PC-9 (cell line): Measurements from ENCODE around the gene PTEN. TPM values are rescaled to one million over a fixed set of nuclear protein-coding genes. Genes with fewer than 3 reads are reported as not detected.

Experiments used
- BruUV-seq: library from RNA; stranded (reverse); fragments of 400-500 nt; replicated peaks from 2 replicates; lab custom pipeline; 2021; lab: Mats Ljungman, UMichigan
- CTCF ChIA-PET: fragments of 300-600 bp; sonication (Branson Sonifier 250); formaldehyde crosslinking; loops from one replicate; lab custom pipeline; 2022; ENCODE audit warnings: antibody characterized with exemption; lab: Charles Lee
- POLR2A ChIA-PET: fragments of 300-600 bp; sonication (Branson Sonifier 250); formaldehyde crosslinking; loops from one replicate; lab custom pipeline; 2022; ENCODE audit warnings: antibody characterized with exemption; ENCODE audit not compliant: unreplicated experiment; lab: Charles Lee
- DNase-seq, 2 experiments: peaks; one replicate each; pipeline versions ENCODE4 v3.0.0 to v3.0.0-alpha.2; 2015 to 2022; ENCODE audit warnings: mixed read lengths in 1 of 2
- H2AFZ ChIP-seq: fragments of 200-600 bp; sonication (generic); 2 replicates; pipeline ENCODE4 v1.8.1; 2017; ENCODE audit warnings: antibody characterized with exemption
- H3F3A ChIP-seq: fragments of 200-600 bp; sonication (generic); 2 replicates; pipeline ENCODE4 v1.8.1; 2017; ENCODE audit warnings: antibody characterized with exemption, mild to moderate bottlenecking, low read depth; ENCODE audit not compliant: insufficient read depth
- H3K27ac ChIP-seq: fragments of 200-600 bp; sonication (generic); 2 replicates; pipeline ENCODE4 v1.6.1; 2016; ENCODE audit warnings: mixed run types
- H3K27me3 ChIP-seq: fragments of 200-600 bp; sonication (generic); 2 replicates; pipeline ENCODE4 v1.6.1; 2016; ENCODE audit warnings: low read depth, mixed run types; ENCODE audit not compliant: insufficient read depth
- H3K36me3 ChIP-seq: fragments of 200-600 bp; sonication (generic); 2 replicates; pipeline ENCODE4 v1.6.1; 2016; ENCODE audit warnings: low read depth, mixed run types
- H3K4me1 ChIP-seq: fragments of 200-600 bp; sonication (generic); replicated peaks from 2 replicates; pipeline ENCODE4 v1.6.1; 2016; ENCODE audit warnings: mixed run types; ENCODE audit not compliant: insufficient read depth
- H3K4me2 ChIP-seq: fragments of 200-600 bp; sonication (generic); 2 replicates; pipeline ENCODE4 v1.6.1; 2017; ENCODE audit warnings: mixed run types
- H3K4me3 ChIP-seq: fragments of 200-600 bp; sonication (generic); 2 replicates; pipeline ENCODE4 v1.6.1; 2016; ENCODE audit warnings: mixed run types
- H3K79me2 ChIP-seq: fragments of 200-600 bp; sonication (generic); 2 replicates; pipeline ENCODE4 v1.6.1; 2017; ENCODE audit warnings: low read depth, mixed run types
- H3K9me2 ChIP-seq: fragments of 200-600 bp; sonication (generic); 2 replicates; pipeline ENCODE4 v1.8.1; 2017; ENCODE audit warnings: mild to moderate bottlenecking; ENCODE audit not compliant: insufficient read depth
- H3K9me3 ChIP-seq: fragments of 200-600 bp; sonication (generic); 2 replicates; pipeline ENCODE4 v1.8.1; 2016; ENCODE audit warnings: low read depth; ENCODE audit not compliant: insufficient read depth
- H4K20me1 ChIP-seq: fragments of 200-600 bp; sonication (generic); 2 replicates; pipeline ENCODE4 v1.8.1; 2017; ENCODE audit not compliant: insufficient read depth
- CTCF ChIP-seq: fragments of 200-600 bp; sonication (generic); conservative IDR thresholded peaks from 2 replicates; pipeline ENCODE4 v1.6.1; 2017; ENCODE audit warnings: mixed run types, antibody characterized with exemption, mild to moderate bottlenecking, moderate library complexity
- EZH2 ChIP-seq: fragments of 200-600 bp; sonication (generic); IDR thresholded peaks from 2 replicates; pipeline ENCODE4 v1.8.0; 2017; ENCODE audit warnings: antibody characterized with exemption, low read depth
- intact Hi-C: fragments of 100-400 bp; cut with micrococcal nuclease; formaldehyde crosslinking; loops from one replicate; pipeline ENCODE4 v1.10.0; 2022; ENCODE audit not compliant: unreplicated experiment
- total RNA-seq: library from RNA; stranded (reverse); gene quantifications from 2 replicates; pipeline ENCODE4 v1.2.3, GENCODE V29; 2021

The PTEN gene
- total RNA-seq, 1 experiment from 2014 or later: 44.9 TPM

- no peaks in the 10 kb centered on the region for H3K79me2 ChIP-seq
- no peak overlapping the region for H3K27ac ChIP-seq
- H3K4me3 ChIP-seq: no peak overlapping the region
- ChIA-PET CTCF (no interaction called here), POLR2A (no interaction called here)
- intact Hi-C loops: no loop called here
- no peaks in the 10 kb centered on the region for H3K27me3 ChIP-seq
- no peak overlapping the region for H2AFZ ChIP-seq
- no peaks in the 10 kb centered on the region for H4K20me1 ChIP-seq
- H3K9me3 ChIP-seq: no peaks in the 10 kb centered on the region
- no peaks in the 10 kb centered on the region for H3F3A ChIP-seq
- H3K9me2 ChIP-seq: no peaks in the 10 kb centered on the region
- H3K4me2 ChIP-seq: no peak overlapping the region
- TF ChIP-seq CTCF (no peak), EZH2 (no peak)
- no TSS peak for BruUV-seq
- H3K36me3 ChIP-seq: no peaks in the 10 kb centered on the region
- H3K4me1 ChIP-seq: peaks cover 8% of the 10 kb centered on the region
- no peak for DNase-seq
Measured at GRCh38 chr10:88004451-88004850, 141.0 kb downstream of the PTEN start.

- H3K79me2 ChIP-seq: no peaks in the 10 kb centered on the region
- no peaks in the 10 kb centered on the region for H3F3A ChIP-seq
- H2AFZ ChIP-seq: no peak overlapping the region
- intact Hi-C loops: no loop called here
- TF ChIP-seq CTCF (no peak), EZH2 (no peak)
- no peaks in the 10 kb centered on the region for H4K20me1 ChIP-seq
- BruUV-seq: no TSS peak
- ChIA-PET POLR2A (no interaction called here), CTCF (interaction anchor here (0.6 kb wide), 1 partner anchor 36 kb away, joined by 3 read pairs; no protein-coding TSS in a partner anchor)
- peaks cover 8% of the 10 kb centered on the region for H3K4me1 ChIP-seq
- H3K4me2 ChIP-seq: no peak overlapping the region
- no peak overlapping the region for H3K27ac ChIP-seq
- no peak overlapping the region for H3K4me3 ChIP-seq
- H3K36me3 ChIP-seq: no peaks in the 10 kb centered on the region
- H3K27me3 ChIP-seq: no peaks in the 10 kb centered on the region
- DNase-seq: no peak
- H3K9me2 ChIP-seq: no peaks in the 10 kb centered on the region
- H3K9me3 ChIP-seq: no peaks in the 10 kb centered on the region
Measured at GRCh38 chr10:88006261-88006660, 142.8 kb downstream of the PTEN start.

- no peaks in the 10 kb centered on the region for H3K9me2 ChIP-seq
- no peak overlapping the region for H3K27ac ChIP-seq
- H2AFZ ChIP-seq: no peak overlapping the region
- H3K9me3 ChIP-seq: no peaks in the 10 kb centered on the region
- H4K20me1 ChIP-seq: no peaks in the 10 kb centered on the region
- no peaks in the 10 kb centered on the region for H3K36me3 ChIP-seq
- H3K4me3 ChIP-seq: no peak overlapping the region
- H3K79me2 ChIP-seq: no peaks in the 10 kb centered on the region
- H3K4me2 ChIP-seq: no peak overlapping the region
- POLR2A ChIA-PET: no interaction called here
- BruUV-seq: no TSS peak
- TF ChIP-seq CTCF (no peak), EZH2 (no peak)
- no peaks in the 10 kb centered on the region for H3K27me3 ChIP-seq
- H3K4me1 ChIP-seq: peaks cover 8% of the 10 kb centered on the region
- H3F3A ChIP-seq: no peaks in the 10 kb centered on the region
- no peak for DNase-seq
- intact Hi-C loops: no loop called here
- CTCF ChIA-PET: no interaction called here
Measured at GRCh38 chr10:88008866-88009470, 145.5 kb downstream of the PTEN start.
